DOHH2 (cell line): ENCODE data around the gene PARD6A.

Source experiments
- H3F3A ChIP-seq: fragments of 200-600 bp; sonication (generic), shearing (Covaris generic); 2 replicates; pipeline ENCODE4 v1.6.0; 2016; ENCODE audit warnings: antibody characterized with exemption, mild to moderate bottlenecking; ENCODE audit not compliant: control insufficient read depth, insufficient read depth
- H3K27ac ChIP-seq: fragments of 200-600 bp; sonication (generic); 2 replicates; pipeline ENCODE4 v1.5.1; 2014; ENCODE audit warnings: low read depth, mild to moderate bottlenecking, low read length, moderate library complexity
- H3K27me3 ChIP-seq: fragments of 200-600 bp; sonication (generic); 2 replicates; pipeline ENCODE4 v1.6.1; 2014; ENCODE audit warnings: mild to moderate bottlenecking, low read length, mixed read lengths; ENCODE audit not compliant: control insufficient read depth
- H3K36me3 ChIP-seq: fragments of 200-600 bp; sonication (generic); 2 replicates; pipeline ENCODE4 v1.6.1; 2014; ENCODE audit warnings: mild to moderate bottlenecking, low read length, moderate library complexity, mixed read lengths; ENCODE audit not compliant: control insufficient read depth
- H3K4me1 ChIP-seq: fragments of 200-600 bp; sonication (generic); 2 replicates; pipeline ENCODE4 v1.6.1; 2014; ENCODE audit warnings: mild to moderate bottlenecking, low read length, mixed read lengths; ENCODE audit not compliant: control insufficient read depth
- H3K4me2 ChIP-seq: fragments of 200-600 bp; sonication (generic); 2 replicates; pipeline ENCODE4 v1.6.0; 2014; ENCODE audit warnings: mild to moderate bottlenecking, low read length, moderate library complexity
- H3K4me3 ChIP-seq: fragments of 200-600 bp; sonication (generic); 2 replicates; pipeline ENCODE4 v1.5.1; 2014; ENCODE audit warnings: mild to moderate bottlenecking, low read length, mixed read lengths
- H3K79me2 ChIP-seq: fragments of 200-600 bp; sonication (generic); 2 replicates; pipeline ENCODE4 v1.6.1; 2014; ENCODE audit warnings: mild to moderate bottlenecking, low read length, mixed read lengths; ENCODE audit not compliant: control insufficient read depth
- H3K9me2 ChIP-seq: fragments of 200-600 bp; sonication (generic); replicated peaks from 2 replicates; pipeline ENCODE4 v1.6.1; 2014; ENCODE audit warnings: mild to moderate bottlenecking, low read length, mixed read lengths; ENCODE audit not compliant: control insufficient read depth
- H3K9me3 ChIP-seq: fragments of 200-600 bp; sonication (generic); 2 replicates; pipeline ENCODE4 v1.6.1; 2014; ENCODE audit warnings: antibody characterized with exemption, low read length, mixed read lengths; ENCODE audit not compliant: control insufficient read depth, insufficient read depth
- H4K20me1 ChIP-seq: fragments of 200-600 bp; sonication (generic); 2 replicates; pipeline ENCODE4 v1.6.0; 2014; ENCODE audit warnings: low read depth, mild to moderate bottlenecking, antibody characterized with exemption, low read length, moderate library complexity; ENCODE audit not compliant: control insufficient read depth, insufficient read depth
- CTCF ChIP-seq: fragments of 200-600 bp; sonication (generic); IDR thresholded peaks from one replicate; pipeline ENCODE4 v1.5.1; 2014; ENCODE audit warnings: antibody characterized with exemption, mild to moderate bottlenecking, low read depth, low read length; ENCODE audit not compliant: poor library complexity, severe bottlenecking
- EZH2phosphoT487 ChIP-seq: fragments of 200-600 bp; sonication (generic); IDR thresholded peaks from 2 replicates; pipeline ENCODE4 v1.6.1; 2017; ENCODE audit warnings: borderline replicate concordance, mild to moderate bottlenecking, antibody characterized with exemption, low read length, moderate library complexity, mixed read lengths

The PARD6A gene

GRCh38 chr16:67709050-67709449, 48.3 kb downstream of the PARD6A start:
- Histone ChIP-seq H4K20me1 (0 out of 2 replicates have a peak, but pooled peaks cover 2% of the 10 kb centered on the region), H3K36me3 (no peaks in the 10 kb centered on the region), H3K9me3 (no peaks in the 10 kb centered on the region), H3K27me3 (no peaks in the 10 kb centered on the region), H3F3A (no peaks in the 10 kb centered on the region), H3K4me2 (no peak overlapping the region), H3K79me2 (peaks cover 52% of the 10 kb centered on the region), H3K9me2 (no peaks in the 10 kb centered on the region), H3K4me1 (0 out of 2 replicates have a peak, but pooled peaks cover 2% of the 10 kb centered on the region), H3K4me3 (no peak overlapping the region), H3K27ac (no peak overlapping the region)
- no peak for TF ChIP-seq EZH2phosphoT487
- TF ChIP-seq CTCF: no peak

DNA sequence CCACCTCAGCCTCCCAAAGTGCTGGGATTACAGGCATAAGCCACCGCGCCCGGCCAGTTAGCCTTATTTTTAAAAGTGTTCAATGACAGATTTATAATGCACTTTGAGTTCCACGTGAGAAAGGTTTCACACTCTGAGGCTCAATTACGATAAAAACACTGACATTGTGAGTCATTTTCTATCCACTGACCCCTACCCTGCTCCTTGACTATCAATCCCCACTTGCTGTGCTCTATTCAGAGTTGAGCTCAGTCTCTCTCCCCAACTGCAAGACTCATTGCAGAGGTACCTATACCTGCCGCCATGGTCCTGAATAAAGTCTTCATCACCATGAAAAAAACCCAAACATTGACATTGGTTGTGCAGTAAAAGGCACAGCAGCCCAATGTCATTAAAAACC, 49.8 kb downstream of the PARD6A start:
- H3F3A ChIP-seq: no peaks in the 10 kb centered on the region
- H3K9me3 ChIP-seq: no peaks in the 10 kb centered on the region
- no peak for TF ChIP-seq CTCF
- TF ChIP-seq EZH2phosphoT487: no peak
- H4K20me1 ChIP-seq: 0 out of 2 replicates have a peak, but pooled peaks cover 2% of the 10 kb centered on the region
- no peaks in the 10 kb centered on the region for H3K36me3 ChIP-seq
- H3K4me3 ChIP-seq: no peak overlapping the region
- H3K27me3 ChIP-seq: no peaks in the 10 kb centered on the region
- H3K79me2 ChIP-seq: peaks cover 55% of the 10 kb centered on the region
- no peak overlapping the region for H3K27ac ChIP-seq
- peaks cover 9% of the 10 kb centered on the region; the same call in 1 of the 2 replicates for H3K4me1 ChIP-seq
- H3K4me2 ChIP-seq: no peak overlapping the region
- H3K9me2 ChIP-seq: no peaks in the 10 kb centered on the region
